Hippocampal formation (tissue), 2 donors: ENCODE data around the gene LBP.
"Not testable (repeated sequence)": the region's sequence is repeated elsewhere in the genome, so short reads cannot be mapped to it uniquely, and the experiment has no call there.

Experiments
- DNase-seq, 2 donors: peaks; one replicate each; lab custom pipeline; 2025; lab: John Stamatoyannopoulos, UW

The LBP gene

GRCh38 chr20:38350879-38351775 is 4.8 kb downstream of the LBP start:
- no peak for DNase-seq

DNA sequence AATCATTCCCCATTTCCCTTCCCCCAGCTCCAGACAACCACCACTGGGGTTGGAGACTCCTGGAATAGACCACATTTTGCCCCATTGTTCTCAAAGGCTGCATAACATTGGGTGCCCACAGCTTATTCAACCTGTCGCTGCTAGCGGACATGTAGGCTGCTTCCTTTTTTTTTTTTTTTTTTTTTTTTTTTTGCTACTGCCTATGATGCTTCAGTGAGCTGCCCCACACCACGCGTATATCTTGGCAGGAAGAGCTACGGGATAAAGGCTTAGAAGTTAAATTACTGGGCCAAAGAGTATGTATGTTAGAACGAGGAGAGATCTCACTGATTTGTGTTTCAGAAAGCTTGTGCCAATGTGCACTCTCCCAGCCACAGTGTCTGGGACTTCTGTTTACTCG is 7.0 kb downstream of the LBP start:
- DNase-seq, result peak in 1 of 2 donors; percentile 3

DNA sequence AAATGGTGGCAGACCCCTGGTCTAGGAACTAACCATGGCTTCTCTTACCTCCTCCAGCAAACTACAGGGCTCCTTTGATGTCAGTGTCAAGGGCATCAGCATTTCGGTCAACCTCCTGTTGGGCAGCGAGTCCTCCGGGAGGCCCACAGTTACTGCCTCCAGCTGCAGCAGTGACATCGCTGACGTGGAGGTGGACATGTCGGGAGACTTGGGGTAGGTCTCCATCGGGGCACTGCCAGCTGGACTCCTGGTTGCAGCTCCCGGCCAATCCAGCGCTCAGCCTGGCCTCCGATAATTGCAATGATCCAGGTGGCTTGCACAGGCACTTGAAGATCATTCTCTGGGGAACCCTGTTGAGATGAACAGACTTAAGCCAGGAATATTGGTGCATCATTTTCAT is 7.9 kb downstream of the LBP start:
- no peak for DNase-seq

DNA sequence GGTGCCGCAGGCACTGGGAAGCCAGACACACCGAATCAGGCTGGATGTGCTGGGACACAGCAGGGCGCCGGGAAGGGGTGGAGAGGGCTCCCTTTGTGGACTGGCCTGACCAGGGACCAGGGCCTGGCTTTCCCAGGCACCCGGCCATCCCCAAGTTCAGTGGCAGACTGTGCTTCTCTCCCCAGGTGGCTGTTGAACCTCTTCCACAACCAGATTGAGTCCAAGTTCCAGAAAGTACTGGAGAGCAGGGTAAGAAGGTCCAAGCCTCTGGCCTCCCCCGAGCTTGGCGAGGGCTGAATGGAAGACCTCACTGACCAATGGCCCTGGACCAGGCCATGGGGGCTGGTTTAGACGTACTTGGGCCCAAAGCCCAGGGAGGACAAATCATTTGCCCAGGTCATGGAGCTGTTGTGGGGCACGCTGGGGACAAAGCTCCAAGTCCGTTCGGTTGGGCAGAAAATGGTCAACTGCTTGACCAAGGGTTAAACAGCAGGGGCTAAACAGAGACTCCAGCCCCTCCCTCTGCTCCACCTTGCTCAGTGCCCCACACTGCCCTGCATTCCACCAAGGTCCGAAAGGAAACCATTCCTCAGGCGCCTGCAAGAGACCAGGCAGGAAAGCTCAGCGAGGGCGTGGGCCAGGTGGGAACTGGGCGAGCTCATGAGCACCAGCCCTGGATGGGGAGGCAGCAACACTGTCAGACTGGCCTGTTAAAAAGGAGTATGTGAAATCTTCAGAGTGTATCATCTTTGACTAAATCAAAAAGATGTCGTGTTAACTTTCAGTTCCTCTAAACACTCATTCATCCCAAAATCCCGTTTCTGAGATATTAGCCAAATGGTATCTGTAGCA is 9.1 kb downstream of the LBP start:
- peak; percentile 12 to 46 for DNase-seq

- DNase-seq, result no peak
Measured at GRCh38 chr20:38357653-38358207, 11.4 kb downstream of the LBP start.

DNA sequence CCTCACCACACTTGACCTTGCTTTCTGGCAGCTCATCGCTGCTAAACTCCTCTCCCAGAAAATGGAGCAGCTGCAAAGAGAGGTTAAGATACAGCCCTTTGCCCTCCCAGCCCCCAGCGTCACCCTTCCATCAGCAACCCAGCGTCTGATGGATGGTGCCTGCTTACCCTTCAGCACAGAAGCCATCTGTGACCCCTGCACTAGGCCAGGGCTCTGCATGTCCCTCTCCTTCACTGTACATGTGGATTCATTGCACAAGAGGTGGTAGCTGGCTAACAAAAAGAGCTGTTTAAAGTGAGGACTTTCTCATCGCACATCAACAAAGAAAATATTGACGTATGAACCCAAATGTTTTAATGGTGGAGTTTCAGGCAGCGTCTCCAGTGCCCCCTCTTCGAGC is 12.3 kb downstream of the LBP start:
- no peak for DNase-seq

GRCh38 chr20:38363004-38363747 is 16.9 kb downstream of the LBP start:
- DNase-seq, result no peak

DNA sequence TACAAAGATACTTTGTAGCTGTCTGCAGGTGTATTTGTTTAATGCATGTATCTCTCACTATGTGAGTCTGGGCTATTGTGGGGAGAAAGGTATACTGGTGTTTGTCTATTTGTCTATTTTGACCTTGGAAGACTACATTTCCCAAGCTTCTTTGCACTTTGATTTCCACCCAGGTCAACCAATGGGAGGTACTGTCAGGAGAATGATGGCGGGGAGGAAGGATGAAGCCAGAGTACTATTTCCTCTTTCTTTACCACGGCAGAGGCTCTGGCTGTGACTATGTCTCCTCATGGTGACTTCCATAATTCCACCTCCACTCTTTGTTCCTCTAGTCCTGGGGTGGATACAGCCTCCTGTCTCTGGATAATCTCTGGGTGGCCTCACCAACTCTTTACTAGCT is 23.1 kb downstream of the LBP start:
- DNase-seq, result no peak

- DNase-seq, result peak in 1 of 2 donors; percentile 24
Measured at GRCh38 chr20:38372806-38373205, 26.5 kb downstream of the LBP start.

DNA sequence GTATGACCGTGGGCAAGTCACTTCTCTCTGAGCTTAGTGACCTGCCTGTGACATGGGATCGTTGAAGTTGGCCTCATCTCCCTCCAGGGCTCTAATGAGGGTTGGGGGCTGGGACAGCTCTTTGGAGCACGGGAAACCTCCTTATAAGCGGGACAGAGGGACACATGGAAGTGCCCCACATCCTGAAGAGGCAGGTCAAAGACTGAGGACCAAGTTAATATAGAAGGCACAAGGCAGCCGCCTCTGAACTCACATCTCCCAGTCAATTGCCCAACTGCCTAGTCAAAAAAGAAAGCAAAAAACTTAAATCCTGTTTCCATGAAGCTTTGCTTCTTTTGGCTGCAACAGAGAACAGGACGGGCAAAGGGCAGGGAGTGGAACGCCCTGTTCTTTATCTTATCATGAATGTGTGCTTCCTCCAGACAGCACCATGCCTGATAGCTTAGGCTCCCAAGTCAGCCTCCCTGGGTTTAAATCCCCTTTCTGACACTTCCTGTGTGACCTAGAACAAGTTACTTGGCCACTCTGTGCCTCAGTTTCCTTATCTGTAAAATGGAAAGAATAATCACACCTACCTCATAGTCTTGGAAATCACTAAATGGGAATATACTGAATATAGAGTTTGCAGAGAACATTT is 27.1 kb downstream of the LBP start:
- DNase-seq, result no peak

DNA sequence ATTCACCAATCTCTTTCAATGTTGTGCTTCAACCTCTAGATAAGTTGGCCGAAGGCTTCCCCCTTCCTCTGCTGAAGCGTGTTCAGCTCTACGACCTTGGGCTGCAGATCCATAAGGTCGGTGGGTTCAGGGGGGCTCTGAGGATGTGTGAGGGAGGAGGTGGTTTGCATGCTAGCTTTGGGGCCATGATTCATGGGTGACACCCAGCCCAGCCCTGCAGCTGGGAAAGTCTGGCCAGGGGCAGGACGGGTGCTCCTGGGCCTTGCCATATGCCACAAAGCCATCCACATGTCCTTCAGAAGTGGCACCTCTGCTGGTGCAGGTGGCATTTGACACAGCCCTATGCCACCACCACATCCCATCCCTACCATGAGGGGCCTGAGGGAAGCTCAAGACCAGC is 27.6 kb downstream of the LBP start:
- no peak for DNase-seq

- no peak for DNase-seq
Measured at GRCh38 chr20:38377039-38377685, 30.9 kb downstream of the LBP start.

GRCh38 chr20:38377838-38378237 is 31.6 kb downstream of the LBP start:
- DNase-seq, result not testable (repeated sequence)

- DNase-seq, result no peak
Measured at GRCh38 chr20:38383147-38383546, 36.9 kb downstream of the LBP start.

DNA sequence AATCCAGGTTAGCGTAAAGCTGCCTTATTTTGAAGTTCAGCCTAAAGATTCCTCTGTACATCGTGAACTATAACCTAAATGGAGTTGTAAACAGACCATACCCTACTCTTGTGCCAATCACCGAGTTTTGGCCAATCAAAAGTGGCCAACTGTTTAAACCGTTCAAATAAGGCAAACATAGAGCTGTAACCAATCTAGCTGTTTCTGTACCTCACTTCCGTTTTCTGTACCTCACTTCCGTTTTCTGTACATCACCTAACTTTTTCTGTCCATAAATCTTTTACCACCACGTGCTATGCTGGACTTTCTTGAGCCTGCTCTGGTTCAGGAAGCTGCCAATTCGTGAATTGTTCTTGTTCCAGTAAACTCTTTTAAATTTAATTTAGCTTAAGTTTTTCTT is 39.7 kb downstream of the LBP start:
- DNase-seq, result no peak

DNA sequence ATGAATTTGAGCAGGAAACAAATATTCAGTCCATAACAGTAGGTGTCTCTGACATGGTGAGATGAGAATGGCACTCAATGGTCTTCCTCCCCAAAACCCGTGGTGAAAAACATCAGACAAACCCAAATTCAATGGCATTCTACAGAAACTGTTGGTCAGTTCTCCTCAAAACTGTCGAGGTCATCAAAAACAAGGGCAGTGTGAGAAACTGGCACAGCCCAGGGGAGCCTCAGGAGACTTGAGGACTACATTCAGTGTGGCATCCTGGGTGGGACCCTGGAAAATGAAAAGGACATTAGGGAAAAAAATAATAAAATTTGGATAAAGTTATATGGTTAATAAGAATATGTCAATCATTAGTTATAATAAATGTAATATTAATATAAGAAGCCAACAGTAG is 40.6 kb downstream of the LBP start:
- no peak for DNase-seq

DNA sequence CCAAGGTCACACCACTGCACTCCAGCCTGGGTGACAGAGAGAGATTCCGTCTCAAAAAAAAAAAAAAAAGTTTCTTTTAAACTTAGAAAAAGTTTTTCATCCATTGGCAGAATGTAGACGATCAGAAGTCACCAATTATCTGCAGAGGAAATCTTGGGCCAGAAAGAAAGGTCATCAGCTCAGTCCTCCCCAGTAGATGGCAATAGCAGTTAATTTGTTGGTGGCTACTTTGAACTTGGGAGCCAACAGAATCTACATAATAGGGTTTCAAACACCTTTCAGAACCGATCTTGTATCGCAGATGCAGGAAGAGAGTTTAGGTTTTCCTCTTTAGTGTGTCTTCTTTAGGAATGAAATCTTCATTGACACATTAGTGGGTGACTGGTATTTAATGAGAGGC is 41.7 kb downstream of the LBP start:
- DNase-seq, result no peak

GRCh38 chr20:38392356-38392755 is 46.1 kb downstream of the LBP start:
- no peak for DNase-seq

DNA sequence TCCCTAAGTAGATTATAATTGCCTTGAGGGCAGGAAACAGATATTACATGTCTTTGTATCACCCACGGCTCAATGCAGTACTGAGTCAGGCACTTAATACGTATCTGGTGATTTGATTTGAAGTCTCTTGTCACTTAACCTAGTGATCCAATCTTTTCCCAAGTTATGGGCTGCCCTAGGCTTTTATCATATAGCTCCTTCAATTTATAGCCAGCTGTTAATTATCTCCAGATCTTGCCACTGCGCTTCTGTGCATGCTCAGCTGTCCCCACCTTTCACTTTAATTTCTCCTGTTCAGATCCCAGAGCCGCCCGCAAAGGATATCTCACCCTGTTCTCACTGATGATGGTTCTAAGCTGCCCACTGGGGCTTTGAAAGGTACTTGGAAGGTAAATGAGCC is 47.0 kb downstream of the LBP start:
- DNase-seq, result no peak

DNA sequence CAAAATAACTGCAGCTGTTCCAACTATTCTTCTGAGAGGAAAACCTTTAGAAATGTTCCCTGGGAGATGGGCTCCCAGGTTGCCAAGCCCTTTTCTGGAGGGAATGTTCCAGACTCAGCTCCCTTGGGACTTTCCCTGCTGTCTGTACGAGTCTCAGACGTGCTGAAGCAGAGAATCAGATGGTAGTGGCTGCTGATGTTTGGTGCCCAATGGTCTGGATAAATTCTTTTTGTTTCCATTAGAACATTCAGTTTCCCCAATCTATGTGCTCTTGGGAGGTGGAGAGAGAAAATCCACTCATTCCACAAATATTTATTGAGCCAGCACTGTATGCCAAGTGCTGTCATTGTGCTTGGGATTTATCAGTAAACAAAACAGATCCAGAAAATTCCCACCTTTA is 48.9 kb downstream of the LBP start:
- no peak for DNase-seq
